ENCODE results near the gene BTBD6. TPM values are rescaled to one million over a fixed set of nuclear protein-coding genes. Genes with fewer than 3 reads are reported as not detected.

Gene BTBD6
- total RNA-seq, 1 experiment from 2014 or later: 7.8 TPM

DNA sequence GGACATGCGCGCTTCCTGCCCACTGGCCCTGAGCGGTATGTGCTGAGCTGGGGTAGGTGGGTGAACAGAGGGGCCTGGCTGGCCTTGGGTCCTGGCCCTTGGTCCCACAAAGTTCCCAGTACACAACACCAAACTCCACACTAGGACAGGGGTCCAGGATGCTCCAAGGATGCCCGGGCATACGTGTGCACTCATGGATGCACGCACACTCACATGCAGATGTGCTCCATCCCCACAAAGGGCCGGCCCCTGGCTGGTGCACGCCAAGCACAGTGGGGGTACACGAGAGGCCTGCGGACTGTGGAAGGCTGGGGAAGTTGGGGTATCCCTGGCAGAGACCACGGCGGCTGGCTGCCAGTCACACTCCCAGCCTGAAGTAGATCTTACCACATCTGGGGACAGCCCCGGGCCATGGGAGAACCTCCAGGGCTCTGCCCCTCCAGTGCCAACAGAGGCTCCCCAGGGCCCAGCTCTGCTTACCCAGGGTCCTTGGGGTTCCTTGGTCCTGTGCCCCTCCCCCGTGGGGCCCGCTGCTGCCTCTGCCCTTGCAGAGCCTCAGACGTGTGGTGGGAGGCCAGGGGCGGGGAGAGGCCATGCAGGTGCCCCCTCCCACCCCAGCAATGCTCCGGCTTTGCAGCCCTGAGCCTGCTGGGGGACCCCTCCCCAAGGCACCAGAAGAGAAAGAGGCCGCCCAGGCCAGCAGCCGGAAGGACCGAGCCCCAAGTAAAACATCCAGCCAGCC lies 43.2 kb upstream of the BTBD6 start (continued):
- TF ChIP-seq MYBL2 (CRISPR knock-in tag; IDR thresholded peaks at IDR 0.05) (no peak), JAZF1 (CRISPR knock-in tag; IDR thresholded peaks at IDR 0.05) (no peak)

DNA sequence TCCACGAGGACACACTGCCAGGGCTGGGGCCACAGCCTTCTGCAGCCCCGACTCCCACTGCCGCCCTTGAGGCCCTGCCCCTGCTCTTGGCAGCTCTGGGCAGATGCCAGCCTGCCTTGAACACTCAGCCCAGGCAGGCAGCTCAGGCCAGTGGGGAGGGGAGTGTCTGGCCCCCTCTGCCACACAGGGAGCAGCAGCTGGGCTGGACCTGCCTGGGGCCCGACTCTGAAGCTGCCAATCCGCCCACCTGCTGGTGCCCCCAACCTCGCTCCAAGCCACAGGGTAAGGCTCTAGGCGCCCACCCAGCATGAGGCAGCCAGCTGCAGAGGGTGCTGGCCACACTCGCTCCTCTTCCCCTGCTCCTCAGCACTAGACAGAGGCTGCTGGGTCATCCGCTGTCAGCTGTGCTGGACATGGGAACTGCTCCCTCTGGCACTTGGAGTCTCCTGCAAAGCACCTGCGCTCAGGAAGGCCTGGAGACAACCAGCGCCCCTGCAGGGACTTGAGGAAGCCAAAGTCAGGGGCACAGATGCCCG lies 42.6 kb upstream of the BTBD6 start:
- no peak for TF ChIP-seq TEAD4 (CRISPR knock-in tag; IDR thresholded peaks at IDR 0.05)
- no peak for TF ChIP-seq STAT6 (CRISPR knock-in tag; conservative IDR thresholded peaks at IDR 0.05; ENCODE audit: low read depth)
- no peak for TF ChIP-seq CTCF (IDR thresholded peaks at IDR 0.05)
- TF ChIP-seq TP53 (CRISPR knock-in tag; IDR thresholded peaks at IDR 0.05): no peak
- TF ChIP-seq NR1H2 (CRISPR knock-in tag; IDR thresholded peaks at IDR 0.05): no peak
- TF ChIP-seq ARID4B (CRISPR knock-in tag; IDR thresholded peaks at IDR 0.05; ENCODE audit: borderline replicate concordance): no peak
- Mint-ChIP-seq H3K36me3 (no peaks in the 10 kb centered on the region), H3K4me1 (no peaks in the 10 kb centered on the region), H3K27ac (no peak overlapping the region), H3K4me3 (no peak overlapping the region), H3K9me3 (no peaks in the 10 kb centered on the region), H3K27me3 (ENCODE audit: low read depth) (no peaks in the 10 kb centered on the region)
- DNase-seq (ENCODE audit: low spot score) (no peak), ATAC-seq (no peak)
- ChIA-PET CTCF (interaction anchor here (0.8 to 3.4 kb wide), 2 partner anchors 43 to 146 kb away, joined by 3 to 16 read pairs; partner anchors contain the start of gene BTBD6), POLR2A (no interaction called here)

- DNase-seq (ENCODE audit: low spot score): no peak
- no peak for ATAC-seq
- no peaks in the 10 kb centered on the region for H3K36me3 Mint-ChIP-seq
- no peaks in the 10 kb centered on the region for H3K4me1 Mint-ChIP-seq
- no peaks in the 10 kb centered on the region for H3K27me3 Mint-ChIP-seq (ENCODE audit: low read depth)
- H3K27ac Mint-ChIP-seq: no peak overlapping the region
- CTCF ChIA-PET: interaction anchor here (0.6 to 1.7 kb wide), 17 partner anchors 11 to 164 kb away, joined by 3 to 15 read pairs (median 4); partner anchors contain the start of genes BTBD6 and PACS2
- H3K4me3 Mint-ChIP-seq: no peak overlapping the region
- POLR2A ChIA-PET: interaction anchor here (0.8 kb wide), 1 partner anchor 202 kb away, joined by 3 read pairs; no protein-coding TSS in a partner anchor
- no peaks in the 10 kb centered on the region for H3K9me3 Mint-ChIP-seq
- TF ChIP-seq CREM (CRISPR knock-in tag; IDR thresholded peaks at IDR 0.05) (no peak), ZNF138 (CRISPR knock-in tag; conservative IDR thresholded peaks at IDR 0.05) (no peak), KAT7 (CRISPR knock-in tag; IDR thresholded peaks at IDR 0.05; ENCODE audit: borderline replicate concordance) (no peak), JAZF1 (CRISPR knock-in tag; IDR thresholded peaks at IDR 0.05) (no peak), ZNF425 (CRISPR knock-in tag; conservative IDR thresholded peaks at IDR 0.05) (no peak), ATF6 (CRISPR knock-in tag; IDR thresholded peaks at IDR 0.05) (no peak), ZNF671 (CRISPR knock-in tag; IDR thresholded peaks at IDR 0.05) (no peak)
Observed at GRCh38 chr14:105206873-105207272, 41.5 kb upstream of the BTBD6 start.
